ENCODE results near the gene PAIP2B. TPM values are rescaled to one million over a fixed set of nuclear protein-coding genes. Genes with fewer than 3 reads are reported as not detected.

Gene PAIP2B
- total RNA-seq, 1 experiment from 2014 or later: 17.7 TPM

- Histone ChIP-seq H3T11ph (ENCODE audit: low read length) (no peak overlapping the region), H2BK15ac (ENCODE audit: low read depth, low read length) (no peak overlapping the region), H3K14ac (ENCODE audit: insufficient read depth, low read length) (no peak overlapping the region), H2BK5ac (ENCODE audit: insufficient read length, low read length) (no peak overlapping the region), H2BK12ac (ENCODE audit: insufficient read length, low read depth, low read length) (no peak overlapping the region), H4K8ac (replicated peaks; ENCODE audit: insufficient read length, low read depth, low read length) (no peak overlapping the region), H3K9me3 (ENCODE audit: control insufficient read depth, low read depth, low read length) (no peaks in the 10 kb centered on the region), H3K9ac (ENCODE audit: extremely low read depth, insufficient read length, low read length) (no peak overlapping the region), H3K27ac (ENCODE audit: insufficient read length, low read depth, low read length) (no peak overlapping the region), H3K23me2 (ENCODE audit: insufficient read length, low read depth, low read length, poor library complexity, severe bottlenecking) (no peaks in the 10 kb centered on the region), H3K18ac (ENCODE audit: insufficient read length, low read depth, low read length) (no peak overlapping the region), H2AFZ (ENCODE audit: low read length) (no peak overlapping the region), H4K5ac (ENCODE audit: insufficient read length, low read depth, low read length) (no peak overlapping the region), H2BK20ac (ENCODE audit: low read depth, low read length, poor library complexity, severe bottlenecking) (no peak overlapping the region), H3K4me1 (ENCODE audit: insufficient read depth, low read length) (peaks cover 3% of the 10 kb centered on the region; the same call in 1 of the 2 replicates), H3K27me3 (ENCODE audit: insufficient read depth, low read length) (no peaks in the 10 kb centered on the region), H2AK5ac (ENCODE audit: insufficient read length, low read length) (no peak overlapping the region), H3K79me2 (ENCODE audit: insufficient read depth, low read length) (no peaks in the 10 kb centered on the region), H4K91ac (ENCODE audit: insufficient read length, low read depth, low read length) (no peak overlapping the region), H3K79me1 (ENCODE audit: insufficient read depth, low read depth, low read length, poor library complexity, severe bottlenecking) (no peaks in the 10 kb centered on the region), H3K56ac (ENCODE audit: insufficient read length, low read depth, low read length) (no peak overlapping the region), H4K20me1 (ENCODE audit: control insufficient read depth, insufficient read depth, insufficient read length) (no peaks in the 10 kb centered on the region), H3K23ac (ENCODE audit: insufficient read length, low read depth, low read length) (no peak overlapping the region), H3K4me2 (ENCODE audit: insufficient read depth, insufficient read length, low read length) (no peak overlapping the region), H3K4ac (ENCODE audit: low read depth, low read length) (no peak overlapping the region), H2BK120ac (ENCODE audit: low read depth, low read length, poor library complexity, severe bottlenecking) (no peak overlapping the region)
- Mint-ChIP-seq H3K27me3 (ENCODE audit: low read depth) (peaks cover 13% of the 10 kb centered on the region), H3K4me3 (no peak overlapping the region), H3K4me1 (peaks cover 4 to 11% of the 10 kb centered on the region in 2 experiments), H3K9me3 (peaks cover 6 to 10% of the 10 kb centered on the region in 2 experiments; a peak in 3 of 5 replicates), H3K27ac (no peak overlapping the region; a peak in 1 of 7 replicates), H3K36me3 (ENCODE audit: insufficient read depth in 1 of 3, low read depth in 3 of 3) (no peaks in the 10 kb centered on the region; a peak in 1 of 7 replicates)
- TF ChIP-seq, protein P1, sequence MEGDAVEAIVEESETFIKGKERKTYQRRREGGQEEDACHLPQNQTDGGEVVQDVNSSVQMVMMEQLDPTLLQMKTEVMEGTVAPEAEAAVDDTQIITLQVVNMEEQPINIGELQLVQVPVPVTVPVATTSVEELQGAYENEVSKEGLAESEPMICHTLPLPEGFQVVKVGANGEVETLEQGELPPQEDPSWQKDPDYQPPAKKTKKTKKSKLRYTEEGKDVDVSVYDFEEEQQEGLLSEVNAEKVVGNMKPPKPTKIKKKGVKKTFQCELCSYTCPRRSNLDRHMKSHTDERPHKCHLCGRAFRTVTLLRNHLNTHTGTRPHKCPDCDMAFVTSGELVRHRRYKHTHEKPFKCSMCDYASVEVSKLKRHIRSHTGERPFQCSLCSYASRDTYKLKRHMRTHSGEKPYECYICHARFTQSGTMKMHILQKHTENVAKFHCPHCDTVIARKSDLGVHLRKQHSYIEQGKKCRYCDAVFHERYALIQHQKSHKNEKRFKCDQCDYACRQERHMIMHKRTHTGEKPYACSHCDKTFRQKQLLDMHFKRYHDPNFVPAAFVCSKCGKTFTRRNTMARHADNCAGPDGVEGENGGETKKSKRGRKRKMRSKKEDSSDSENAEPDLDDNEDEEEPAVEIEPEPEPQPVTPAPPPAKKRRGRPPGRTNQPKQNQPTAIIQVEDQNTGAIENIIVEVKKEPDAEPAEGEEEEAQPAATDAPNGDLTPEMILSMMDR (conservative IDR thresholded peaks at IDR 0.05): no peak
- DNase-seq: no peak
- WGBS (ENCODE audit: extremely low coverage, insufficient read length, low lambda C conversion rate): no CpG with 5 or more reads among the region's 1 CpG
Measured at GRCh38 chr2:71244302-71244660, 17.4 kb upstream of the PAIP2B start.
